H1 (cell line): Measurements from ENCODE around the gene OPRD1. TPM values are rescaled to one million over a fixed set of nuclear protein-coding genes. Genes with fewer than 3 reads are reported as not detected.
"Not testable (repeated sequence)": the region's sequence is repeated elsewhere in the genome, so short reads cannot be mapped to it uniquely, and the experiment has no call there.

Source experiments
- CTCF ChIA-PET: fragments of 300-600 bp; sonication (Branson Sonifier 250); formaldehyde crosslinking; loops from one replicate; lab custom pipeline; 2021; ENCODE audit not compliant: partially characterized antibody; lab: Charles Lee
- POLR2A ChIA-PET: fragments of 300-600 bp; sonication (Branson Sonifier 250); formaldehyde crosslinking; loops from one replicate; lab custom pipeline; 2021; ENCODE audit warnings: inconsistent platforms; ENCODE audit not compliant: partially characterized antibody; lab: Charles Lee
- DNase-seq, 2 experiments: peaks; one replicate each; pipeline versions ENCODE4 v3.0.0 to v3.0.0-alpha.2; 2010 to 2022; ENCODE audit warnings: low spot score in 2 of 2, low read depth in 1 of 2, mixed read lengths in 1 of 2
- FAIRE-seq: peaks from 2 replicates; lab custom pipeline; 2011; peaks lifted over from hg19 to GRCh38; lab: Jason Lieb, UNC
- H2AFZ ChIP-seq: 2 replicates; pipeline ENCODE4 v1.8.1; 2012; ENCODE audit warnings: low read length, inconsistent platforms
- H2AK5ac ChIP-seq: 2 replicates; pipeline ENCODE4 v1.6.1; 2013; ENCODE audit warnings: low read depth, low read length
- H2BK120ac ChIP-seq: replicated peaks from 2 replicates; pipeline ENCODE3; 2013; ENCODE audit warnings: low read depth, low read length, inconsistent platforms
- H2BK12ac ChIP-seq: 2 replicates; pipeline ENCODE4 v1.6.1; 2013; ENCODE audit warnings: low read depth, low read length
- H2BK15ac ChIP-seq: 2 replicates; pipeline ENCODE4 v1.6.1; 2013; ENCODE audit warnings: low read length
- H2BK20ac ChIP-seq: 2 replicates; pipeline ENCODE4 v1.6.1; 2013; ENCODE audit warnings: low read length
- H2BK5ac ChIP-seq: 2 replicates; pipeline ENCODE4 v1.6.1; 2013; ENCODE audit warnings: low read depth, low read length
- H3K14ac ChIP-seq: 2 replicates; pipeline ENCODE4 v1.6.1; 2013; ENCODE audit warnings: inconsistent platforms; ENCODE audit not compliant: insufficient read length
- H3K18ac ChIP-seq: 2 replicates; pipeline ENCODE4 v1.6.1; 2013; ENCODE audit warnings: low read length; ENCODE audit errors: extremely low read depth
- H3K23ac ChIP-seq: 2 replicates; pipeline ENCODE4 v1.6.1; 2013; ENCODE audit warnings: inconsistent platforms; ENCODE audit not compliant: insufficient read length
- H3K23me2 ChIP-seq: 2 replicates; pipeline ENCODE4 v1.6.1; 2013; ENCODE audit warnings: low read depth, low read length
- H3K27ac ChIP-seq: 2 replicates; pipeline ENCODE4 v1.6.1; 2011; ENCODE audit warnings: low read depth, low read length, inconsistent platforms
- H3K27me3 ChIP-seq, 4 experiments: replicated peaks in 1 of 4; 1 replicate in 1 of 4; 2 replicates in 3 of 4; pipeline versions ENCODE4 v1.6.1 to v1.8.1; 2011 to 2013; ENCODE audit warnings: low read length in 3 of 4, mild to moderate bottlenecking in 3 of 4, inconsistent platforms in 2 of 4, mixed read lengths in 2 of 4, moderate library complexity in 1 of 4; ENCODE audit not compliant: control insufficient read depth in 3 of 4, insufficient read depth in 3 of 4; ENCODE audit errors: extremely low read depth in 1 of 4
- H3K36me3 ChIP-seq, 4 experiments: 2 replicates each; pipeline versions ENCODE4 v1.6.1 to v1.8.1; 2011 to 2013; ENCODE audit warnings: mild to moderate bottlenecking in 4 of 4, low read length in 3 of 4, moderate library complexity in 2 of 4, control low read depth in 1 of 4, inconsistent platforms in 1 of 4; ENCODE audit not compliant: insufficient read depth in 4 of 4, control insufficient read depth in 2 of 4
- H3K4ac ChIP-seq: replicated peaks from 2 replicates; pipeline ENCODE3; 2013; ENCODE audit warnings: low read length, low read depth, mixed read lengths, inconsistent platforms; ENCODE audit not compliant: insufficient read length
- H3K4me1 ChIP-seq, 4 experiments: replicated peaks in 1 of 4; 1 replicate in 1 of 4; 2 replicates in 3 of 4; pipeline versions ENCODE4 v1.6.1 to v1.8.1; 2011 to 2013; ENCODE audit warnings: low read length in 3 of 4, inconsistent platforms in 2 of 4, mixed read lengths in 1 of 4; ENCODE audit not compliant: insufficient read depth in 4 of 4, control insufficient read depth in 3 of 4
- H3K4me2 ChIP-seq, 2 experiments: 2 replicates each; pipeline versions ENCODE4 v1.6.1 to v1.8.1; 2011 to 2013; ENCODE audit warnings: low read depth in 2 of 2, low read length in 2 of 2, control low read depth in 1 of 2, inconsistent platforms in 1 of 2, mild to moderate bottlenecking in 1 of 2; ENCODE audit not compliant: insufficient read depth in 1 of 2
- H3K4me3 ChIP-seq, 4 experiments: fragments of 200-600, 300-600 bp in 1 of 4; sonication (generic), shearing (Covaris generic), sonication (Bioruptor Twin) in 1 of 4; 2 replicates each; pipeline versions ENCODE4 v1.5.1 to v1.8.1; 2011 to 2016; ENCODE audit warnings: low read length in 4 of 4, low read depth in 3 of 4, control low read depth in 2 of 4, inconsistent platforms in 2 of 4, mild to moderate bottlenecking in 2 of 4, mixed read lengths in 1 of 4, moderate library complexity in 1 of 4; ENCODE audit not compliant: insufficient read depth in 2 of 4; ENCODE audit errors: extremely low read depth in 1 of 4
- H3K56ac ChIP-seq: replicated peaks from 2 replicates; pipeline ENCODE3; 2013; ENCODE audit warnings: low read depth, mild to moderate bottlenecking, mixed read lengths, low read length, inconsistent platforms; ENCODE audit not compliant: insufficient read length
- H3K79me1 ChIP-seq: 2 replicates; pipeline ENCODE4 v1.6.1; 2013; ENCODE audit warnings: low read depth, low read length, control low read depth
- H3K79me2 ChIP-seq, 2 experiments: 2 replicates each; pipeline versions ENCODE4 v1.6.1 to v1.8.1; 2012 to 2013; ENCODE audit warnings: low read length in 2 of 2, mild to moderate bottlenecking in 2 of 2, inconsistent platforms in 1 of 2; ENCODE audit not compliant: insufficient read depth in 2 of 2, control insufficient read depth in 1 of 2
- H3K9ac ChIP-seq, 4 experiments: replicated peaks in 1 of 4; 1 replicate in 1 of 4; 2 replicates in 3 of 4; pipeline versions ENCODE4 v1.6.1 to v1.8.1; 2011 to 2013; ENCODE audit warnings: low read depth in 3 of 4, low read length in 3 of 4, control low read depth in 2 of 4, mild to moderate bottlenecking in 2 of 4, moderate library complexity in 2 of 4, inconsistent platforms in 1 of 4; ENCODE audit errors: extremely low read depth in 1 of 4
- H3K9me3 ChIP-seq, 2 experiments: 2 replicates each; pipeline versions ENCODE4 v1.6.1 to v1.8.1; 2012 to 2013; ENCODE audit warnings: mild to moderate bottlenecking in 2 of 2, moderate library complexity in 2 of 2, control low read depth in 1 of 2, inconsistent platforms in 1 of 2, low read depth in 1 of 2, low read length in 1 of 2, mixed read lengths in 1 of 2; ENCODE audit not compliant: insufficient read depth in 2 of 2
- H4K20me1 ChIP-seq, 2 experiments: replicated peaks in 1 of 2; 2 replicates each; pipeline versions ENCODE3 to v1.8.1; 2011 to 2013; ENCODE audit warnings: inconsistent platforms in 2 of 2, low read length in 2 of 2, mild to moderate bottlenecking in 1 of 2; ENCODE audit not compliant: insufficient read depth in 2 of 2, control insufficient read depth in 1 of 2
- H4K5ac ChIP-seq: 2 replicates; pipeline ENCODE4 v1.6.1; 2013; ENCODE audit warnings: low read length, low read depth, mixed read lengths, inconsistent platforms; ENCODE audit not compliant: insufficient read length
- H4K8ac ChIP-seq: 2 replicates; pipeline ENCODE4 v1.8.0; 2013; ENCODE audit warnings: mild to moderate bottlenecking, moderate library complexity, low read length, inconsistent platforms; ENCODE audit not compliant: insufficient read depth; ENCODE audit errors: extremely low read depth
- H4K91ac ChIP-seq: replicated peaks from 2 replicates; pipeline ENCODE3; 2013; ENCODE audit warnings: low read length, mixed read lengths, inconsistent platforms; ENCODE audit not compliant: insufficient read length
- CREB1 ChIP-seq: IDR thresholded peaks from 2 replicates; pipeline ENCODE4 v1.6.1; 2012; ENCODE audit warnings: inconsistent platforms
- E2F6 ChIP-seq: IDR thresholded peaks from 2 replicates; pipeline ENCODE4 v1.6.1; 2012; ENCODE audit warnings: inconsistent platforms
- JUND ChIP-seq: IDR thresholded peaks from 2 replicates; pipeline ENCODE4 v1.6.1; 2011; ENCODE audit warnings: mild to moderate bottlenecking, improper control_type of control experiment, low read length
- SAP30 ChIP-seq: fragments of 300-600 bp; sonication (generic); IDR thresholded peaks from 2 replicates; pipeline ENCODE4 v1.7.1; 2012; ENCODE audit warnings: low read length, moderate library complexity, mild to moderate bottlenecking, inconsistent platforms; ENCODE audit not compliant: insufficient read depth, insufficient replicate concordance
- SIN3A ChIP-seq, 2 experiments: IDR thresholded peaks in 1 of 2; conservative IDR thresholded peaks in 1 of 2; 2 replicates each; pipeline ENCODE4 v1.6.1; 2011 to 2012; ENCODE audit warnings: low read length in 2 of 2, improper control_type of control experiment in 1 of 2, low read depth in 1 of 2, mild to moderate bottlenecking in 1 of 2
- WGBS, 2 experiments: shearing (Covaris generic) in 1 of 2; methylation state at CpG; one replicate each; pipeline versions ENCODE4 v1.1.6 to v1.1.7; 2013 to 2015; ENCODE audit warnings: low lambda C conversion rate in 2 of 2, mixed read lengths in 2 of 2, inconsistent platforms in 1 of 2, low coverage in 1 of 2, missing lambda C conversion rate in 1 of 2; ENCODE audit not compliant: insufficient replicate concordance in 2 of 2, insufficient coverage in 1 of 2, insufficient read length in 1 of 2; ENCODE audit errors: extremely low coverage in 1 of 2, missing lambda C conversion rate in 1 of 2; 5-methylcytosine and 5-hydroxymethylcytosine counted together
- polyA plus RNA-seq, 7 experiments: library from polyadenylated mRNA; depleted of rRNA in 3 of 7; stranded (reverse) in 5 of 7; unstranded in 2 of 7; fragments of >200 nt in 5 of 7; fragments of 200-250 nt in 2 of 7; gene quantifications; 1 replicate in 5 of 7; 2 replicates in 1 of 7; 4 replicates in 1 of 7; pipeline versions ENCODE4 v1.2.1 to v1.2.3, GENCODE V29; 2011 to 2013; ENCODE audit warnings: missing spikeins in 2 of 7, mixed read lengths in 2 of 7
- total RNA-seq: library from RNA; stranded (reverse); fragmentation: NEBNext Ultra II Directional; extraction: Animal tissue kit (Norgen Biotek cat#: 25700); gene quantifications from 2 replicates; pipeline ENCODE4 v1.2.1, GENCODE V29; 2021

OPRD1 gene
- total and polyA plus RNA-seq, 2 of the 8 experiments (the other 6 are each of a cell fraction or from before 2014, with no cell fraction given) = 2.6 to 3.7 TPM

GRCh38 chr1:28822799-28823198, 10.8 kb downstream of the OPRD1 start (continued):
- TF ChIP-seq E2F6 (no peak), JUND (no peak), SAP30 (no peak), SIN3A (conservative IDR thresholded peaks at IDR 0.05 in 1 of 2, IDR thresholded peaks at IDR 0.05 in 1 of 2; ENCODE audit: low read depth in 1 of 2, low read length in 2 of 2) (no peak), CREB1 (no peak)

- H4K5ac ChIP-seq, H2BK5ac ChIP-seq, H3K23me2 ChIP-seq, H3K56ac ChIP-seq, H3K79me2 ChIP-seq, H3K18ac ChIP-seq, H3K9me3 ChIP-seq, H3K9ac ChIP-seq, H4K91ac ChIP-seq, H3K4me2 ChIP-seq, H3K36me3 ChIP-seq, H3K4me3 ChIP-seq, H2BK15ac ChIP-seq, H4K20me1 ChIP-seq, H2AK5ac ChIP-seq, H3K23ac ChIP-seq, H3K79me1 ChIP-seq, POLR2A ChIA-PET, H2BK12ac ChIP-seq, H3K14ac ChIP-seq, H3K4ac ChIP-seq, FAIRE-seq, H2BK120ac ChIP-seq, H2BK20ac ChIP-seq, H2AFZ ChIP-seq, H3K27ac ChIP-seq, H4K8ac ChIP-seq, H3K27me3 ChIP-seq, H3K4me1 ChIP-seq, DNase-seq: not testable (repeated sequence)
- WGBS, 2 experiments = 99% methylated on average over 5 of the region's 11 CpGs; no CpG with 5 or more reads in 1 of the 2 experiments
- CTCF ChIA-PET = interaction anchor here (1.6 kb wide), 1 partner anchor 16 kb away, joined by 4 read pairs; no protein-coding TSS in a partner anchor
These were observed 12.1 kb downstream of the OPRD1 start for GRCh38 chr1:28824061-28824460.
